ENCODE data around the gene DZIP3. TPM values are rescaled to one million over a fixed set of nuclear protein-coding genes. Genes with fewer than 3 reads are reported as not detected.

The DZIP3 gene
- total and polyA plus RNA-seq, 2 of the 8 experiments (the other 6 are each of a cell fraction or from before 2014, with no cell fraction given) = 10.4 to 24.3 TPM

DNA sequence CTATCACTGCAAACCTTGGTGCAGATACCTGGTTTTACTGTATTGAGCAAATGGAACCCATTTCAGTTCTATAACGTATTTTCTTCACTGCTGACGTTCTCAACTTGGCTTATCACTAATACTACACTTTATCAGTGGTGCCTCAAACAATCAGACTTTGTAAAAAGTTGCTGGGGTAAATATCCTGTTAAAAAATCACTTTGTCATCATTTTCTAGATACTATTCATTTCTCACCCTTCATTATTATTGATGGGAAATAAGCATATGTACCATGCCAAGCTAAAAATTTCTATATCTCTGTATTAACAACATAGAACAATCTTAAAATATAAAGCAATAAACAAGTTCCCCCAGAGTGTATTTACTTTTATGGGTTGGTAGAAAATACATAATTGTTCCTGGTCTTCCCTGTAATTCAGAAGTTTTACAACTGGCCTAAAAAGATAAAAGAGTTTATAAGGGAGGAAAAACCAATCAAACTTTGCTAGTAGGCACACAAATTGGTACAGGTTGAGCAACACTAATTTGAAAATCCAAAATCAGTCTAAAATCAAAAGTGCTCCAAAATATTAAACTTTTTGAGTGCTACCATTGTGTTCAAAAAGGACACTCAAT lies 33.4 kb upstream of the DZIP3 start:
- 75% methylated on average over 2 of the region's 2 CpGs; no CpG with 5 or more reads in 1 of the 2 experiments for WGBS, 2 experiments (ENCODE audit: extremely low coverage in 1 of 2, insufficient coverage in 1 of 2, insufficient read length in 1 of 2, insufficient replicate concordance in 2 of 2, low coverage in 1 of 2, low lambda C conversion rate in 2 of 2, missing lambda C conversion rate in 1 of 2)
- no peak for TF ChIP-seq GABPA (IDR thresholded peaks at IDR 0.05; ENCODE audit: borderline replicate concordance, insufficient read depth, low read length)
- no peak for TF ChIP-seq NRF1 (IDR thresholded peaks at IDR 0.05; ENCODE audit: low read depth, low read length)
- no peak for TF ChIP-seq SP4 (IDR thresholded peaks at IDR 0.05; ENCODE audit: low read length)
- TF ChIP-seq BACH1 (IDR thresholded peaks at IDR 0.05; ENCODE audit: low read length) = no peak
- no peak for TF ChIP-seq SP1 (IDR thresholded peaks at IDR 0.05; ENCODE audit: low read depth, low read length)
- TF ChIP-seq CBX8 (IDR thresholded peaks at IDR 0.05; ENCODE audit: borderline replicate concordance, low read depth, low read length) = no peak
- no peak for TF ChIP-seq SUZ12 (IDR thresholded peaks at IDR 0.05; ENCODE audit: low read length)
- TF ChIP-seq NANOG (IDR thresholded peaks at IDR 0.05; ENCODE audit: insufficient read depth, low read depth, low read length, poor library complexity, severe bottlenecking) = no peak
- TF ChIP-seq SAP30 (IDR thresholded peaks at IDR 0.05; ENCODE audit: insufficient read depth, insufficient replicate concordance, low read length) = no peak
- no peak for TF ChIP-seq KDM1A (IDR thresholded peaks at IDR 0.05; ENCODE audit: borderline replicate concordance, low read length)
- no peak for TF ChIP-seq CBX5 (IDR thresholded peaks at IDR 0.05; ENCODE audit: low read depth, low read length)
- no peak for TF ChIP-seq POLR2AphosphoS5 (IDR thresholded peaks at IDR 0.05; ENCODE audit: low read depth, low read length)
- TF ChIP-seq EGR1 (IDR thresholded peaks at IDR 0.05; ENCODE audit: borderline replicate concordance, low read depth, low read length) = no peak
- no peak for TF ChIP-seq SRF (IDR thresholded peaks at IDR 0.05; ENCODE audit: low read depth, low read length)

More for the DNA sequence above, 33.4 kb upstream of the DZIP3 start:
- no peak overlapping the region for H3K27ac ChIP-seq (ENCODE audit: low read depth, low read length)
- H3K36me3 ChIP-seq (ENCODE audit: control insufficient read depth in 2 of 4, insufficient read depth in 4 of 4, low read length in 3 of 4) = peaks cover 0 to 67% (median 25%) of the 10 kb centered on the region in 4 experiments
- H3K4me1 ChIP-seq (replicated peaks in 1 of 4; ENCODE audit: control insufficient read depth in 3 of 4, insufficient read depth in 4 of 4, low read length in 3 of 4) = no peaks in the 10 kb centered on the region
- no peak overlapping the region; a peak in 1 of 7 replicates for H3K9ac ChIP-seq (replicated peaks in 1 of 4; ENCODE audit: extremely low read depth in 1 of 4, low read depth in 3 of 4, low read length in 3 of 4)
- no peaks in the 10 kb centered on the region for H3K23me2 ChIP-seq (ENCODE audit: low read depth, low read length)
- H2BK120ac ChIP-seq (replicated peaks; ENCODE audit: low read depth, low read length) = no peak overlapping the region
- no peak overlapping the region for H2BK5ac ChIP-seq (ENCODE audit: low read depth, low read length)
- H3K79me2 ChIP-seq (ENCODE audit: control insufficient read depth in 1 of 2, insufficient read depth in 2 of 2, low read length in 2 of 2) = no peaks in the 10 kb centered on the region
- no peak overlapping the region for H3K23ac ChIP-seq (ENCODE audit: insufficient read length)
- no peaks in the 10 kb centered on the region for H3K79me1 ChIP-seq (ENCODE audit: low read depth, low read length)
- no peak overlapping the region for H2BK20ac ChIP-seq (ENCODE audit: low read length)
- CTCF ChIA-PET (ENCODE audit: partially characterized antibody) = interaction anchor here (0.8 to 5.3 kb wide), 5 partner anchors 21 to 64 kb away, joined by 3 to 91 read pairs (median 6); no protein-coding TSS in a partner anchor
- DNase-seq (ENCODE audit: low read depth in 1 of 2, low spot score in 2 of 2) (no peak), FAIRE-seq (no peak)
- no peak overlapping the region for H3K4me2 ChIP-seq (ENCODE audit: insufficient read depth in 1 of 2, low read depth in 2 of 2, low read length in 2 of 2)
- no peak overlapping the region for H2BK12ac ChIP-seq (ENCODE audit: low read depth, low read length)
- no peak overlapping the region for H4K8ac ChIP-seq (ENCODE audit: extremely low read depth, insufficient read depth, low read length)
- H4K5ac ChIP-seq (ENCODE audit: insufficient read length, low read depth, low read length) = no peak overlapping the region
- H3K4ac ChIP-seq (replicated peaks; ENCODE audit: insufficient read length, low read depth, low read length) = no peak overlapping the region
- no peak overlapping the region for H3K56ac ChIP-seq (replicated peaks; ENCODE audit: insufficient read length, low read depth, low read length)
- no peak overlapping the region for H4K91ac ChIP-seq (replicated peaks; ENCODE audit: insufficient read length, low read length)
- H3K27me3 ChIP-seq (replicated peaks in 1 of 4; ENCODE audit: control insufficient read depth in 3 of 4, extremely low read depth in 1 of 4, insufficient read depth in 3 of 4, low read length in 3 of 4) = no peaks in the 10 kb centered on the region
- H3K14ac ChIP-seq (ENCODE audit: insufficient read length) = no peak overlapping the region
- H2AK5ac ChIP-seq (ENCODE audit: low read depth, low read length) = no peak overlapping the region
- POLR2A ChIA-PET (ENCODE audit: partially characterized antibody) = interaction anchor here (1.6 kb wide), 1 partner anchor 33 kb away, joined by 8 read pairs; the partner anchor contains the start of genes CIP2A and DZIP3
- no peaks in the 10 kb centered on the region for H4K20me1 ChIP-seq (replicated peaks in 1 of 2; ENCODE audit: control insufficient read depth in 1 of 2, insufficient read depth in 2 of 2, low read length in 2 of 2)
- H3K18ac ChIP-seq (ENCODE audit: extremely low read depth, low read length) = no peak overlapping the region
- H2AFZ ChIP-seq (ENCODE audit: low read length) = no peak overlapping the region
- no peaks in the 10 kb centered on the region for H3K9me3 ChIP-seq (ENCODE audit: insufficient read depth in 2 of 2, low read depth in 1 of 2, low read length in 1 of 2)
- no peak overlapping the region for H2BK15ac ChIP-seq (ENCODE audit: low read length)
- H3K4me3 ChIP-seq (ENCODE audit: extremely low read depth in 1 of 4, insufficient read depth in 2 of 4, low read depth in 3 of 4, low read length in 4 of 4) = no peak overlapping the region

Data from H1 (cell line).